ENCODE data around the gene HLA-A. TPM values are rescaled to one million over a fixed set of nuclear protein-coding genes. Genes with fewer than 3 reads are reported as not detected.

HLA-A gene
- total and polyA plus RNA-seq, 2 of the 13 experiments (the other 11 are each of a cell fraction or from before 2014, with no cell fraction given), result 345 to 527 TPM

- H4K20me1 ChIP-seq (ENCODE audit: insufficient read depth, low read length), result no peaks in the 10 kb centered on the region
- peaks cover 40% of the 10 kb centered on the region for H3K4me1 ChIP-seq (ENCODE audit: insufficient read depth, low read length)
- H3K36me3 ChIP-seq (replicated peaks in 1 of 2; ENCODE audit: control insufficient read depth in 1 of 2, insufficient read depth in 2 of 2, low read length in 2 of 2), result no peaks in the 10 kb centered on the region
- no peaks in the 10 kb centered on the region for H3K27me3 ChIP-seq (ENCODE audit: control insufficient read depth in 1 of 2, insufficient read depth in 2 of 2, low read length in 2 of 2)
- H3K4me3 ChIP-seq (replicated peaks in 1 of 3; ENCODE audit: insufficient read depth in 1 of 3, low read depth in 2 of 3, low read length in 3 of 3), result peak overlapping the region; percentile 54 to 76 (median 65)
- ChIA-PET CTCF (ENCODE audit: low intra/inter-chr PET ratio, low total read pairs) (interaction anchor here (1.2 to 1.6 kb wide), 2 partner anchors 37 to 128 kb away, joined by 3 to 4 read pairs; no protein-coding TSS in a partner anchor), POLR2A (interaction anchor here (0.8 to 4.5 kb wide), 8 partner anchors 10 to 84 kb away, joined by 3 to 76 read pairs (median 4); partner anchors contain the start of gene POLR1H)
- BruUV-seq (replicated peaks), result TSS peak; percentile 70
- peak overlapping the region; percentile 7 for H2AFZ ChIP-seq (ENCODE audit: low read length)
- H3K4me2 ChIP-seq (ENCODE audit: low read depth, low read length), result peak overlapping the region; percentile 87
- peak; percentile 77 for DNase-seq (ENCODE audit: low spot score)
- 1% methylated on average over 46 of the region's 66 CpGs for WGBS (ENCODE audit: low lambda C conversion rate)
- intact Hi-C loops (cut with micrococcal nuclease; ENCODE audit: unreplicated experiment), result loop anchor here (1.0 to 2.0 kb wide), 3 partner anchors 12 to 35 kb away; partner anchors contain the start of gene HLA-A
- in situ Hi-C loops (cut with HindIII; ENCODE audit: extremely low pct_ligation_motif_present, low pct_unique_long_range_greater_than_20kb), result no loop called here
- H3K27ac ChIP-seq (ENCODE audit: extremely low read length, insufficient read depth, low read length), result peak overlapping the region; percentile 76
- FAIRE-seq, result peak; percentile 83
- peak; percentile 93 for ATAC-seq
- H3K9ac ChIP-seq (ENCODE audit: insufficient read depth, low read depth, low read length), result peak overlapping the region; percentile 72
- H3K9me3 ChIP-seq (ENCODE audit: low read length), result no peaks in the 10 kb centered on the region
- H3K79me2 ChIP-seq (ENCODE audit: insufficient read depth, low read length), result no peaks in the 10 kb centered on the region
- TF ChIP-seq SALL1 (CRISPR knock-in tag; IDR thresholded peaks at IDR 0.05) (peak; percentile 72), ZNF121 (CRISPR knock-in tag; IDR thresholded peaks at IDR 0.05) (no peak; the same call in 1 of the 2 replicates), LBX2 (CRISPR knock-in tag; IDR thresholded peaks at IDR 0.05; ENCODE audit: borderline replicate concordance) (peak; percentile 40; the same call in 1 of the 2 replicates), HNF4G (IDR thresholded peaks at IDR 0.05; ENCODE audit: borderline replicate concordance, low read depth, low read length) (peak; percentile 13; the same call in 1 of the 2 replicates), HNF4G (CRISPR knock-in tag; IDR thresholded peaks at IDR 0.05; ENCODE audit: borderline replicate concordance, low read depth) (peak; percentile 43; the same call in 1 of the 2 replicates), EP300 (IDR thresholded peaks at IDR 0.05; ENCODE audit: low read depth in 2 of 2, low read length in 2 of 2) (0 out of 4 replicates have a peak, but pooled peaks of 1 of the 2 experiments have one; percentile 19), EP300 (CRISPR knock-in tag; IDR thresholded peaks at IDR 0.05; ENCODE audit: borderline replicate concordance) (no peak; the same call in 1 of the 2 replicates), MAF1 (CRISPR knock-in tag; IDR thresholded peaks at IDR 0.05; ENCODE audit: borderline replicate concordance) (peak; percentile 82), ZNF124 (CRISPR knock-in tag; IDR thresholded peaks at IDR 0.05) (no peak), TARDBP (CRISPR knock-in tag; IDR thresholded peaks at IDR 0.05) (peak; percentile 7; the same call in 1 of the 2 replicates), ZNF598 (CRISPR knock-in tag; IDR thresholded peaks at IDR 0.05; ENCODE audit: borderline replicate concordance) (peak; percentile 89), ZNF512 (CRISPR knock-in tag; IDR thresholded peaks at IDR 0.05) (peak; percentile 94; the same call in 1 of the 2 replicates)
- TF ChIP-seq, protein P1, sequence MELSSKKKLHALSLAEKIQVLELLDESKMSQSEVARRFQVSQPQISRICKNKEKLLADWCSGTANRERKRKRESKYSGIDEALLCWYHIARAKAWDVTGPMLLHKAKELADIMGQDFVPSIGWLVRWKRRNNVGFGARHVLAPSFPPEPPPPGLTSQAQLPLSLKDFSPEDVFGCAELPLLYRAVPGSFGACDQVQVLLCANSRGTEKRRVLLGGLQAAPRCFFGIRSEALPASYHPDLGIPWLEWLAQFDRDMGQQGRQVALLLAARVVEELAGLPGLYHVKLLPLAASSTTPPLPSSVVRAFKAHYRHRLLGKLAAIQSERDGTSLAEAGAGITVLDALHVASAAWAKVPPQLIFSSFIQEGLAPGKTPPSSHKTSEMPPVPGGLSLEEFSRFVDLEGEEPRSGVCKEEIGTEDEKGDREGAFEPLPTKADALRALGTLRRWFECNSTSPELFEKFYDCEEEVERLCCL (CRISPR knock-in tag; IDR thresholded peaks at IDR 0.05; ENCODE audit: borderline replicate concordance), result no peak
- TF ChIP-seq, protein P2, sequence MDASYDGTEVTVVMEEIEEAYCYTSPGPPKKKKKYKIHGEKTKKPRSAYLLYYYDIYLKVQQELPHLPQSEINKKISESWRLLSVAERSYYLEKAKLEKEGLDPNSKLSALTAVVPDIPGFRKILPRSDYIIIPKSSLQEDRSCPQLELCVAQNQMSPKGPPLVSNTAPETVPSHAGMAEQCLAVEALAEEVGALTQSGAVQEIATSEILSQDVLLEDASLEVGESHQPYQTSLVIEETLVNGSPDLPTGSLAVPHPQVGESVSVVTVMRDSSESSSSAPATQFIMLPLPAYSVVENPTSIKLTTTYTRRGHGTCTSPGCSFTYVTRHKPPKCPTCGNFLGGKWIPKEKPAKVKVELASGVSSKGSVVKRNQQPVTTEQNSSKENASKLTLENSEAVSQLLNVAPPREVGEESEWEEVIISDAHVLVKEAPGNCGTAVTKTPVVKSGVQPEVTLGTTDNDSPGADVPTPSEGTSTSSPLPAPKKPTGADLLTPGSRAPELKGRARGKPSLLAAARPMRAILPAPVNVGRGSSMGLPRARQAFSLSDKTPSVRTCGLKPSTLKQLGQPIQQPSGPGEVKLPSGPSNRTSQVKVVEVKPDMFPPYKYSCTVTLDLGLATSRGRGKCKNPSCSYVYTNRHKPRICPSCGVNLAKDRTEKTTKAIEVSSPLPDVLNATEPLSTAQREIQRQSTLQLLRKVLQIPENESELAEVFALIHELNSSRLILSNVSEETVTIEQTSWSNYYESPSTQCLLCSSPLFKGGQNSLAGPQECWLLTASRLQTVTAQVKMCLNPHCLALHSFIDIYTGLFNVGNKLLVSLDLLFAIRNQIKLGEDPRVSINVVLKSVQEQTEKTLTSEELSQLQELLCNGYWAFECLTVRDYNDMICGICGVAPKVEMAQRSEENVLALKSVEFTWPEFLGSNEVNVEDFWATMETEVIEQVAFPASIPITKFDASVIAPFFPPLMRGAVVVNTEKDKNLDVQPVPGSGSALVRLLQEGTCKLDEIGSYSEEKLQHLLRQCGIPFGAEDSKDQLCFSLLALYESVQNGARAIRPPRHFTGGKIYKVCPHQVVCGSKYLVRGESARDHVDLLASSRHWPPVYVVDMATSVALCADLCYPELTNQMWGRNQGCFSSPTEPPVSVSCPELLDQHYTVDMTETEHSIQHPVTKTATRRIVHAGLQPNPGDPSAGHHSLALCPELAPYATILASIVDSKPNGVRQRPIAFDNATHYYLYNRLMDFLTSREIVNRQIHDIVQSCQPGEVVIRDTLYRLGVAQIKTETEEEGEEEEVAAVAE (CRISPR knock-in tag; IDR thresholded peaks at IDR 0.05; ENCODE audit: borderline replicate concordance), result 0 out of 2 replicates have a peak, but pooled peaks have one; percentile 39
Observed at GRCh38 chr6:29976588-29977424, 34.5 kb downstream of the HLA-A start.

Measured in HepG2 (cell line).